Natural killer cell (primary cell): ENCODE measurements around the gene MTMR3. TPM values are rescaled to one million over a fixed set of nuclear protein-coding genes. Genes with fewer than 3 reads are reported as not detected.

ENCODE experiments used
- ATAC-seq, 3 donors: fragments of 150-1000 bp in 2 of 3; fragments of 200-7000 bp in 1 of 3; cut with Tn5 transposase; 1 replicate in 1 of 3; 2 replicates in 2 of 3; pipeline ENCODE4 v1.10.0; 2021; ENCODE audit warnings: mild to moderate bottlenecking in 2 of 3, moderate library complexity in 2 of 3
- DNase-seq, 2 donors: peaks; one replicate each; pipeline versions ENCODE4 v3.0.0 to v3.0.0-alpha.2; 2013 to 2021; ENCODE audit warnings: mixed read lengths in 1 of 2
- H3K27ac ChIP-seq: one replicate; pipeline ENCODE4 v1.5.1; 2013; ENCODE audit warnings: mild to moderate bottlenecking, low read length
- H3K27me3 ChIP-seq: one replicate; pipeline ENCODE4 v1.6.1; 2013; ENCODE audit warnings: low read length; ENCODE audit not compliant: control insufficient read depth, insufficient read depth
- H3K36me3 ChIP-seq: one replicate; pipeline ENCODE4 v1.6.1; 2013; ENCODE audit warnings: low read length; ENCODE audit not compliant: control insufficient read depth, insufficient read depth
- H3K4me1 ChIP-seq: one replicate; pipeline ENCODE4 v1.6.1; 2013; ENCODE audit warnings: low read length; ENCODE audit not compliant: control insufficient read depth, insufficient read depth
- H3K4me3 ChIP-seq: one replicate; pipeline ENCODE4 v1.5.1; 2013; ENCODE audit warnings: low read length
- H3K9me3 ChIP-seq: one replicate; pipeline ENCODE4 v1.6.1; 2013; ENCODE audit warnings: low read length; ENCODE audit not compliant: control insufficient read depth, insufficient read depth
- H3K27ac Mint-ChIP-seq, 2 donors: one replicate each; pipeline ENCODE4 v1.8.0; 2022; ENCODE audit warnings: mild to moderate bottlenecking in 2 of 2, mixed read lengths in 2 of 2, moderate library complexity in 1 of 2
- H3K27me3 Mint-ChIP-seq, 2 donors: one replicate each; pipeline ENCODE4 v1.8.0; 2022; ENCODE audit warnings: low read depth in 2 of 2, mixed read lengths in 2 of 2
- H3K36me3 Mint-ChIP-seq: one replicate; pipeline ENCODE4 v1.8.0; 2022; ENCODE audit warnings: mixed read lengths
- H3K4me1 Mint-ChIP-seq, 2 donors: one replicate each; pipeline ENCODE4 v1.8.0; 2022; ENCODE audit warnings: mixed read lengths in 2 of 2
- H3K4me3 Mint-ChIP-seq: one replicate; pipeline ENCODE4 v1.8.0; 2022; ENCODE audit warnings: mild to moderate bottlenecking, moderate library complexity, mixed read lengths
- H3K9me3 Mint-ChIP-seq, 2 donors: one replicate each; pipeline ENCODE4 v1.8.0; 2022; ENCODE audit warnings: mixed read lengths in 2 of 2
- WGBS: methylation state at CpG from one replicate; pipeline ENCODE4 v1.1.7; 2013; ENCODE audit warnings: missing lambda C conversion rate; ENCODE audit not compliant: insufficient coverage; 5-methylcytosine and 5-hydroxymethylcytosine counted together
- intact Hi-C: fragments of 100-400 bp; cut with micrococcal nuclease; formaldehyde crosslinking; loops from one replicate; pipeline ENCODE4 v1.14.2; 2022
- total RNA-seq, 4 donors: library from RNA; stranded (reverse); fragments of 120-200 nt in 1 of 4; gene quantifications; one replicate each; pipeline versions ENCODE4 v1.2.3 to v1.2.4, GENCODE V29; 2013 to 2022
- TF ChIP-seq, protein P1 (sequence below): fragments of 200-600 bp; IDR thresholded peaks from one replicate; pipeline ENCODE4 v1.8.0; 2022; ENCODE audit warnings: antibody characterized with exemption

The MTMR3 gene
- total RNA-seq, 3 donors from 2014 or later (not counting 1 experiment from before 2014, with no cell fraction given) = 62.1 to 83.4 (median 75.6) TPM

DNA sequence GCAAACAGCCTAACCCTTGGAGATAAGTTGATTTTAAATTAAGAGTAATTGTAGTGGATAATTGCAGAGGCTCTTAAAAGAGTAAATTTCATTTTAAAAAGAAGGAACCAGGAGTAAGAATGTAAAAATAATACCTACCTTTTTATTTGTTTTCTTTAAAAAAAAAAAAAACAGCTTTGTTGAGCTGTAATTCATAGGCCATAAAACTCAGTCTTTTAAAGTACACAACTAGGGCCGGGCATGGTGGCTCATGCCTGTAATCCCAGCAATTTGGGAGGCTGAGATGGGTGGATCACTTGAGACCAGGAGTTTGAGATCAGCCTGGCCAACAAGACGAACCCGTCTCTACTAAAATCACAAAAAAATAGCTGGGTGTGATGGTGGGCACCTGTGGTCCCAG, 42.4 kb downstream of the MTMR3 start:
- H3K36me3 Mint-ChIP-seq = no peaks in the 10 kb centered on the region
- intact Hi-C loops = no loop called here
- H3K9me3 Mint-ChIP-seq = no peaks in the 10 kb centered on the region
- DNase-seq (no peak), ATAC-seq (no peak)
- WGBS = 100% methylated on average over 1 of the region's 3 CpGs
- no peaks in the 10 kb centered on the region for H3K27me3 ChIP-seq
- no peak overlapping the region for H3K4me3 Mint-ChIP-seq
- no peaks in the 10 kb centered on the region for H3K27me3 Mint-ChIP-seq
- H3K36me3 ChIP-seq = no peaks in the 10 kb centered on the region
- H3K4me1 Mint-ChIP-seq = peaks cover 52 to 53% of the 10 kb centered on the region in 2 donors
- TF ChIP-seq, protein P1, sequence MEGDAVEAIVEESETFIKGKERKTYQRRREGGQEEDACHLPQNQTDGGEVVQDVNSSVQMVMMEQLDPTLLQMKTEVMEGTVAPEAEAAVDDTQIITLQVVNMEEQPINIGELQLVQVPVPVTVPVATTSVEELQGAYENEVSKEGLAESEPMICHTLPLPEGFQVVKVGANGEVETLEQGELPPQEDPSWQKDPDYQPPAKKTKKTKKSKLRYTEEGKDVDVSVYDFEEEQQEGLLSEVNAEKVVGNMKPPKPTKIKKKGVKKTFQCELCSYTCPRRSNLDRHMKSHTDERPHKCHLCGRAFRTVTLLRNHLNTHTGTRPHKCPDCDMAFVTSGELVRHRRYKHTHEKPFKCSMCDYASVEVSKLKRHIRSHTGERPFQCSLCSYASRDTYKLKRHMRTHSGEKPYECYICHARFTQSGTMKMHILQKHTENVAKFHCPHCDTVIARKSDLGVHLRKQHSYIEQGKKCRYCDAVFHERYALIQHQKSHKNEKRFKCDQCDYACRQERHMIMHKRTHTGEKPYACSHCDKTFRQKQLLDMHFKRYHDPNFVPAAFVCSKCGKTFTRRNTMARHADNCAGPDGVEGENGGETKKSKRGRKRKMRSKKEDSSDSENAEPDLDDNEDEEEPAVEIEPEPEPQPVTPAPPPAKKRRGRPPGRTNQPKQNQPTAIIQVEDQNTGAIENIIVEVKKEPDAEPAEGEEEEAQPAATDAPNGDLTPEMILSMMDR = no peak
- H3K27ac Mint-ChIP-seq = no peak overlapping the region
- H3K4me1 ChIP-seq = no peaks in the 10 kb centered on the region
- H3K27ac ChIP-seq = no peak overlapping the region
- no peaks in the 10 kb centered on the region for H3K9me3 ChIP-seq
- H3K4me3 ChIP-seq = no peak overlapping the region

DNA sequence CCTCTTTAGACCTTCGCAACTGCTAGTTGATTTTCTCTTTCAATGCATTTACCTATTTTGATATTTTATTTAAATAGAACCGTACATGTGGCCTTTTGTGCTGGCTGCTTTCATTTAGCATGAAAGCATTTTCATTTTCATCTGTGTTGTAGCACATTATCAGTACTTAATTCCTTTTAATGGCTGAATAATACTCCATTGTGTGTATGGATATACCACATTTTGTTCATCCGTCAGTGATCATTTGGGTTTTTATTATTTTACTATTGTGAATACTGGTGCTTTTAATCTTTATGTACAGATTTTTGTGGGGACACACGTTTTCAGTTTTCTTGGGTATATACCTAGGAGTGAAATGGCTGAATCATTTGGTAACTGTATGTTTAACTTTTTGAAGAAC, 43.1 kb downstream of the MTMR3 start:
- H3K27ac ChIP-seq = no peak overlapping the region
- Mint-ChIP-seq H3K27me3 (no peaks in the 10 kb centered on the region), H3K36me3 (no peaks in the 10 kb centered on the region), H3K9me3 (no peaks in the 10 kb centered on the region), H3K4me1 (peaks cover 49% of the 10 kb centered on the region in 2 donors), H3K27ac (no peak overlapping the region), H3K4me3 (no peak overlapping the region)
- DNase-seq = no peak
- TF ChIP-seq, protein P1 = no peak
- no peaks in the 10 kb centered on the region for H3K9me3 ChIP-seq
- intact Hi-C loops = no loop called here
- no peaks in the 10 kb centered on the region for H3K4me1 ChIP-seq
- no peak for ATAC-seq
- no peak overlapping the region for H3K4me3 ChIP-seq
- H3K27me3 ChIP-seq = no peaks in the 10 kb centered on the region
- H3K36me3 ChIP-seq = no peaks in the 10 kb centered on the region
- 100% methylated on average over 1 of the region's 4 CpGs for WGBS

DNA sequence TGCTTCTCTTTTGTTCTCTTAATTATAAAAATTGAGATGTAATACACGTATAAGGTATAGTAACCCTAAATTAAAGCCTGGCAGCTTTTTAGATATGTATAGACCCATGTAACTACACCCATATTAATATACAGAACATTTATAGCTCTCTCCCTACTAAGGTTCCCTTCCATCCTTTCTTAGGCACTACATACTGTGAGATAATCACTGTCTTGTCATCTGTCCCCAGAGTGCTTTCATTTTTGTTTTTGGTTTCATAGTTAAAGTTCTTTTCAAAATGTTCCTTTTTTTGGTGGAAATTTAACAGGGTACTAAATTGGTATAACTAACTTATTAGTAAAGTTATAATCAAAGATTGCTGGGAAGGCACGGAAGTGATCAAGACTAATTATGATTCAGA, 49.2 kb downstream of the MTMR3 start:
- Mint-ChIP-seq H3K27me3 (no peaks in the 10 kb centered on the region), H3K9me3 (no peaks in the 10 kb centered on the region), H3K4me3 (no peak overlapping the region), H3K27ac (peak overlapping the region in 1 of 2 donors; percentile 52), H3K36me3 (no peaks in the 10 kb centered on the region), H3K4me1 (peaks cover 36 to 48% of the 10 kb centered on the region in 2 donors)
- H3K4me1 ChIP-seq = no peaks in the 10 kb centered on the region
- 100% methylated on average over 1 of the region's 2 CpGs for WGBS
- no peak for ATAC-seq
- H3K9me3 ChIP-seq = no peaks in the 10 kb centered on the region
- intact Hi-C loops = no loop called here
- no peaks in the 10 kb centered on the region for H3K36me3 ChIP-seq
- H3K27ac ChIP-seq = no peak overlapping the region
- H3K27me3 ChIP-seq = no peaks in the 10 kb centered on the region
- TF ChIP-seq, protein P1 = no peak
- no peak overlapping the region for H3K4me3 ChIP-seq
- no peak for DNase-seq

DNA sequence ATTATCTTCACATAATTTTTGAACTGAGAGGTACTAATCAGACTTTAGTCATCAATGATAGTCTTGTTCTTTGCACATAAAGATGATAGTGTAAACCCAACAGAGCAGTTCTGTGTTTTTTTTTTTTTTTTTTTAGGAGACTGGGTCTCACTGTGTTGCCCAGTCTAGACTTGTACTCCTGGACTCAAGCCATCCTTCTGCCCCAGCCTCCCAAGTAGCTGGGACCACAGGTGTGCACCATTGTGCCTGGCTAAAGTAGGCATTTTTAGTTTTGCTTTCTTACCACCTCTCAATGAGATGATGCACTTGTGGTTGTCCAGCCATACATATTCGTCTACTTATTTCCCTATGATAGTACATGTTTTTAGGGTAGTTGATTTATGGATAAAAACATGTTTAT, 50.6 kb downstream of the MTMR3 start:
- Mint-ChIP-seq H3K4me3 (no peak overlapping the region), H3K27me3 (no peaks in the 10 kb centered on the region), H3K36me3 (no peaks in the 10 kb centered on the region), H3K9me3 (no peaks in the 10 kb centered on the region), H3K4me1 (peaks cover 44 to 46% of the 10 kb centered on the region in 2 donors), H3K27ac (no peak overlapping the region)
- WGBS = no CpG with 5 or more reads among the region's 1 CpG
- no peaks in the 10 kb centered on the region for H3K36me3 ChIP-seq
- intact Hi-C loops = no loop called here
- H3K9me3 ChIP-seq = no peaks in the 10 kb centered on the region
- no peaks in the 10 kb centered on the region for H3K27me3 ChIP-seq
- no peak overlapping the region for H3K4me3 ChIP-seq
- TF ChIP-seq, protein P1 = no peak
- ATAC-seq = no peak
- H3K27ac ChIP-seq = no peak overlapping the region
- DNase-seq = no peak
- H3K4me1 ChIP-seq = no peaks in the 10 kb centered on the region
